ENCODE data around the gene MAF.

Gene MAF

DNA sequence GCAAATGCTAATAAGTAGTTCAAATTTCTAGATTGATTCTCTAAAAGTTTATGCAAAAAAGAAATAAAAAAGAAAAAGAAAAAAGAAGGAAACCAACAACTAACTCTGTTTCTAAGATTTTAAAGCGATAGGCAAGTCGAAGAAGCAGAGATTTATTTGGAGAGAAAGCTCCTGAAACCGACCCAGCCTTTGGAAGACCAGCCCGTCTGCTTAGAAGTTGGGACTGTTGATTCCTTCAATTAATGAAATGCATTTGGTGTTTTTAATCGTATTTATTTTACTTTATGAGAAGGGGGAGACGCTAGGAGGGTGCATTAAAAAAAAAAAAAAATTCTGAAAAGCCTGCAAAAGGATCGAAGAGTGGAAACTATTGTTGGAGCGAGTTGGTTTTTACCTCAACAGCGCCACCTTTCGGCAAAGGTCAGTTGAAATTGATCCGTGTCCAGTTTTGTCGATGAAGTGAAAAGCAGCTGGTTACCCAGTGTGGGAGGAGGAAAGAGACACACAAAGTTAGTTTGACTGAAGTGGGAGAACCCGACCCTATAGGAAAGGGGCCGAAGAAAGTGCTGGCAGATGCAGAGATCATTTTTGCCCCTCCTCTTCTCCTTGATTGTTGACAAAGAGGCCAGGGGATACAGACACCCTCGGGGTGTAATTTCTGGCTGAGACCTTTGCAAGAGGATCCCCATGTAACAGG lies 1.5 kb upstream of the MAF start:
- H3K36me3 Mint-ChIP-seq (ENCODE audit: low read depth), result no peaks in the 10 kb centered on the region
- H3K9me3 Mint-ChIP-seq, result no peaks in the 10 kb centered on the region
- H3K27ac Mint-ChIP-seq, result no peak overlapping the region
- ATAC-seq (peak; percentile 25), DNase-seq (peak; percentile 86)
- peaks cover 34% of the 10 kb centered on the region for H3K4me1 Mint-ChIP-seq
- peaks cover 58% of the 10 kb centered on the region for H3K27me3 Mint-ChIP-seq
- peak overlapping the region; percentile 83 for H3K4me3 Mint-ChIP-seq

DNA sequence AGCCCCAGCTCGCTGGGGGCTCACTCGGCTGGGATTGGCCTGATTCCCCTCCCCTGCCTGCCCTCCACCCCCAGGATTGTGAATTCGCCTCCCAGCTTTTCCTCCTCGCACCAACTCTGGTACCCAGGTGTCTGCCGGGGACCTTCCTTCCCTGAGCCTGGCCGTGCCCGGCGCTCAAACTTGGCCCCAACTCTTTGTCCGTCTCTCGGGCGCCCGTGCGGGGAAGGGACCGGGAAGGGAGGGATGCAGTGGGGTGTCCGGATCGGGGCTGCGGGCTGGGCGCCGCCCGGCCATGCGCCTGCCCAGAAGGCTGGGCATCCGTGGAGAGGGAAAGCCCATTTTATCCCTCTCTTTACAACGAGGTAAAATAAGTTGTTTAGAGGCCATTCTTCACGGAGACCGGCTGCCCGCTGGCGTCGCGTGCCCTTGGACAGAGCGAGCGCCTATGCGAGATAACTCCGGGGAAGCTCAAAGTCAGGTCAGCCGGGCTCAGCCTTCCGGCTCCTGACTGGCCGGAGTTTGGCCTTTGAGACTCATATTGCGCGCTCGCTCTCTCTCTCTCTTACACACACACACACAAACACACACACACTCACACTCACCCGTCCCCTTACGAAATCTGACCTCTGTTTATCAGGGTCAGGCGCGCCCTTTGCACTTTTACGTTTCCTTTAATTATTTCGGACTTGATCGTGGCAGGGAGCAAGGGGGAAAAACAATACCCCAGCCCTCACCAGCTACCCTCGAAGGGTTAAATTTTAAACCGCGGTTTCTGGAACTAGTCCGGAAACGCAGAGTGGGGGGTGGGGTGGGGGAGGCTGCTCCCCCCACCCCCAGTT lies 774 bp upstream of the MAF start:
- DNase-seq (peak; percentile 22), ATAC-seq (peak; percentile 2)
- Mint-ChIP-seq H3K27ac (peak overlapping the region; percentile 36), H3K9me3 (no peaks in the 10 kb centered on the region), H3K27me3 (peaks cover 58% of the 10 kb centered on the region), H3K36me3 (ENCODE audit: low read depth) (no peaks in the 10 kb centered on the region), H3K4me3 (peak overlapping the region; percentile 83), H3K4me1 (peaks cover 34% of the 10 kb centered on the region)

DNA sequence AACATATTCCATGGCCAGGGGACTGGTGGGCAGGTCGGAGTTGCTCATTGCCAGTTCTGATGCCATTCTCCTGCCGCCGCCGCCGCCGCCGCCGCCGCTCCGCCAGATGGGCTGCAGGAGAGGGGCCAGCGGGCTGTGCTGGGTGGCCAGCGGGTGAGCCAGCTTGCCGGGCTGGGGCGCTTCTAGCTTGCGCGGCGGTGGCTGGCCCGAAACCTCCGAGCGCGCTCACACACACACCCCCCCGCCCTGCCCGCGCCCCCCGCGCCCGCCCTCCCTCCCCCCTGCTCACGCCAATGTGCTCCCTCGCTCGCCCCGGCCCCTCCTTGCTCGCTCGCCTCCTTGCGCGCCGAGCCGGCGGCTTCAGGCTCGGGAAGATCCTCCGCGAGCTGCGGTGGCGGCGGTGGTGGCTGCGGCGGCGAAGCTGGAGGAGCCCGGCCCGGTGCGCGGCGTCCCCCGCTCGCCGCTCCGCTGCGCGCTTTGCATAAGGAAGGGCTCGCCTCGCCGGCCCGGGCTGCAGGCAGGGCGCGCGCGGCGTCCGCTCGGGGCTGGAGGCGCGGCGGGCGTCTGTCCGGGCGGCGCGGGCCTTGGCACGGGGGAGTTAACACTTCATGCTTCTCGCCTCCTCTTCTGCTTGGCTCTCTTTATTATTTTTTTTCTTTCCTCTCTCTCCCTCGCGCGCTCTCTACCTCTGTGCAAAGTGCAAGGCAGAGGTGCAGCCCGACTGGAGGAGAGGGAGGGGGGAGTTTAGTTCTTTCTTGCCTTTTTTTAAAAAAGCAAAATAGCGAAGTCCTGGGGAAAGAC lies 500 bp downstream of the MAF start:
- peaks cover 7% of the 10 kb centered on the region for H3K36me3 Mint-ChIP-seq (ENCODE audit: low read depth)
- peaks cover 60% of the 10 kb centered on the region for H3K27me3 Mint-ChIP-seq
- peak; percentile 35 for DNase-seq

DNA sequence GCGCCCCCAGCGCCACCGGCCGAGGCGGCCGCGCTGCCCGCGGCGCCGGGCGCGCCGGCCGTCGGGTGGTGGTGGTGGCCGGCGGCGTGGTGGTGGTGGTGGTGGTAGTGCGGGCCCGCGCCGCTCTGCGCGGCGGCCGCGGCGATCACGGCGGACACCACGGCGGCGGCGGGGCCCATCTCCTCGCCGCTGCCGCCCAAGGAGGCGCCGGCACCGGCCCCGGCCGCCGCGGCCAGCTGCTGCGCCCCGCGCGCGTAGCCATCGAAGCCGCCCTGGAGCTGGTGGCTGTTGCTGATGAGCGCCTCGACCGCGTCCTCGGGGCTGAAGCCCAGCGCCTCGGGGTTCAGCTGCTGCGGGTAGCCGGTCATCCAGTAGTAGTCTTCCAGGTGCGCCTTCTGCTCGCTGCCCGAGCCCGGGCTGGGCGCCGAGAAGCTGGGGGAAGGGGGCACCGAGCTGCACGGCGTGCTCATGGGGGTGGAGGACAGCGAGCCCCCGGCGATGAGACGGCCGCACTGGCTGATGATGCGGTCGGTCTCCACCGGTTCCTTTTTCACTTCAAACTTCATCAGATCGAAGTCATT lies 1.2 kb downstream of the MAF start:
- H3K4me3 Mint-ChIP-seq, result peak overlapping the region; percentile 82
- no peaks in the 10 kb centered on the region for H3K9me3 Mint-ChIP-seq
- H3K4me1 Mint-ChIP-seq, result peaks cover 37% of the 10 kb centered on the region
- ATAC-seq (no peak), DNase-seq (peak; percentile 31)
- peaks cover 7% of the 10 kb centered on the region for H3K36me3 Mint-ChIP-seq (ENCODE audit: low read depth)
- H3K27ac Mint-ChIP-seq, result no peak overlapping the region
- H3K27me3 Mint-ChIP-seq, result peaks cover 62% of the 10 kb centered on the region

More for the DNA sequence above, 500 bp downstream of the MAF start:
- Mint-ChIP-seq H3K4me1 (peaks cover 37% of the 10 kb centered on the region), H3K9me3 (no peaks in the 10 kb centered on the region), H3K27ac (peak overlapping the region; percentile 68), H3K4me3 (peak overlapping the region; percentile 83)
- ATAC-seq, result peak; percentile 16

DNA sequence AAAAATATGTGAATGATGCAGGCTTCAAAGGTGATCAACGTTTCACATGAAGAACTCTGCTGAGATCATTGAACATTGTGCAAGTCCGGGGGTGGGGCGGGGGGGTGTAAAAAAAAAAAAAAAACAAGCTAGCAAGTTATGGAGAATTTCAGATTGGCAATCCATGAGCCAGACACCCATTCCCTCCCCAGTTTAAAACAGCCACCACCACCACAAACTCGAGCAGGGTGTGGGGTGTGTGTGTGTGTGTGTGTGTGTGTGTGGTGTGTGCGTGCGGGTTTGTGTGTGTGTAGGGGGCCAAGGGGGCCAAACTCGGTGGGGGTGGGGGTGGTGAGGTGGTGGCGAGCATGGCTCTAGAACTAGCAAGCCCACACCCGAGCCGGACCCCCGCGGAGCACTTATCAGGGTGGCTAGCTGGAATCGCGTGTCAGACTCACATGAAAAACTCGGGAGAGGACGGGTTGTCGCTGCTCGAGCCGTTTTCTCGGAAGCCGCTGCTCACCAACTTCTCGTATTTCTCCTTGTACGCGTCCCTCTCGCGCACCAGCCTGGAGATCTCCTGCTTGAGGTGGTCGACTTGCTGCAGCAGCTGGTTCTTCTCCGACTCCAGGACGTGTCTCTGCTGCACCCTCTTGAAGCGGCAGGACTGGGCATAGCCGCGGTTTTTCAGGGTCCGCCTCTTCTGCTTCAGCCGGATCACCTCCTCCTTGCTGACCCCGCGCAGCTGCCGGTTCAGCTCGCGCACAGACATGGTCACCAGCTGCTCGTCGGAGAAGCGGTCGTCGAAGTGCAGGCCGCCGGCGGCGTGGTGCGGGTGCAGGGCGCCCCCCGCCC lies 2.0 kb downstream of the MAF start:
- Mint-ChIP-seq H3K36me3 (ENCODE audit: low read depth) (peaks cover 7% of the 10 kb centered on the region), H3K27ac (peak overlapping the region; percentile 54), H3K27me3 (peaks cover 55% of the 10 kb centered on the region), H3K4me1 (peaks cover 37% of the 10 kb centered on the region), H3K4me3 (peak overlapping the region; percentile 77), H3K9me3 (no peaks in the 10 kb centered on the region)
- ATAC-seq (no peak), DNase-seq (peak; percentile 35)

DNA sequence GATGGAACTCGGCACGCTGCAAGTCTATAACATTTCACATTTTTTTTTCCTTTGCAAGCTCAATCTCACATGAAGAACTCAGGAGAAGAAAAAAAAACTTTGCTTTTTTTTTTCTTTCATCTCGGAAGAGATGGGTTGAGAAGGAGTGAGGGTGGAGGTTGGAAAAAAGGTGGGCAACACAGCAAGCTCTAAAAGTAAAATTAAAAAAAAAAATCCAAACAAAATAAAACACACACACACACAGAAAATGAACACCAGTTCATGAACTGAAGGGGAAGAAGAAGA lies 2.5 kb downstream of the MAF start:
- DNase-seq (no peak), ATAC-seq (no peak)
- Mint-ChIP-seq H3K9me3 (no peaks in the 10 kb centered on the region), H3K4me3 (peak overlapping the region; percentile 77), H3K27me3 (peaks cover 54% of the 10 kb centered on the region), H3K27ac (peak overlapping the region; percentile 54), H3K4me1 (peaks cover 37% of the 10 kb centered on the region), H3K36me3 (ENCODE audit: low read depth) (peaks cover 10% of the 10 kb centered on the region)

DNA sequence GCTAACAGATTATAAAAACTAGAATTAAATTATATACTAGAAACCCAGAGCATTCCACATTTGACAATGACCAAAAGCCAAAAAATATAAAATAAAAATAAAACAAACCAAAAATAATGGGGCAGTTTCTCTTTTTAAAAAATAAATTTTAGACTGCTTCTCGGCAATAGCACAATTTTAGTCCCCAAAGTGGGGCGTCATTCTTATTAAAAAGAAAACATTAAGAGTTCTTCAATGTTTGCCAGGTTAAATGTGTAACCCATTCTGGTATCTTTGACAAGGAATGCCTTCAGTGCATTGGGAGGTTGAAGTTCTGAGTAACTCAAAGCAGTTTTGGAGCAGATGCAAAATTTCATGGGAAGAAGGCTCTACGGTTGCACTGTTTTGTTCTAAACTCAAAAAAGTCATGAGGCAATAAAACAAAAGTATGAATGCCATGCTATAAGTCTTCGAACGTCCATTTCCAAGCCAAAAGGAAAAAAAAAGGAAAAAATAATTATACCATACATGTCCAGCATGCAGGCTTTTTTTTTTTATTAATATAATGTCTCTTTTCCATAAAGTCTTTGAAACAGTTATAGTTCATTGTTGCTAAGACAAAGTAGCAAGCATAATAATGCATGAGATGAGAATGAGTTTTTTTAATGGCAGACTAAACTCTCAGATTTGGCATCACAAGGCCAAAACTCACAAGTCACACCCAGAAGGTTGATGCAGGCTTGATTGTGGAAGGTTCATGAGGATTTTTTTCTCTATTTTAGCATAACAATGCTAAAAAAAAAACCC lies 3.1 kb downstream of the MAF start:
- Mint-ChIP-seq H3K27me3 (peaks cover 54% of the 10 kb centered on the region), H3K4me1 (peaks cover 33% of the 10 kb centered on the region)

DNA sequence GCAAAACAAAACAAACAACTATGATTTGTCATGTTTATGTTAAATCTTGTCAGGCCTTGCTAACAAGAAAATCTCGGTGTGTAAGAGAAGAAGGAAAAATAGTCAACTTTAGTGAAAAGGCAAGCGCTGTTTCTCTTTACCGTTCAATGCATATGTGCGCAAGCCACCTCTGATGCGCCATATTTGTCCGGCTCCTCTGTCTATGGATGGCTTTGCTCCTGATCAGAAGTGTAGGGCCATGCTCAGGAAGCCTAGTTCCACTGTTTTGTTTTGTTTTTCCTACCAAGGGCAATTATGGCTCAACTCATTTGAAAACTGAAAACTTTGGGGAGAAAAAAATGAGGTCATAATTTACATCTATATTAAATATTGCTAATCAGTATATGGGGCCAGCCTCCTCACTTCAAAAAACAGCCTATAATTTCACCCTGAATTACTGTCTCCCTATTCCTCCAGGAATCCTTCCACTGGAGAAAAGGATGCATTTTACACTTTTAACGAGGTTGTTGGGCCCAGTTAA lies 4.5 kb downstream of the MAF start:
- ATAC-seq, result no peak
- Mint-ChIP-seq H3K36me3 (ENCODE audit: low read depth) (peaks cover 10% of the 10 kb centered on the region), H3K4me3 (peak overlapping the region; percentile 69), H3K27ac (peak overlapping the region; percentile 6), H3K9me3 (no peaks in the 10 kb centered on the region), H3K4me1 (peaks cover 20% of the 10 kb centered on the region), H3K27me3 (peaks cover 56% of the 10 kb centered on the region)
- DNase-seq, result no peak

More for the DNA sequence above, 3.1 kb downstream of the MAF start:
- no peak overlapping the region for H3K27ac Mint-ChIP-seq
- no peaks in the 10 kb centered on the region for H3K9me3 Mint-ChIP-seq
- H3K4me3 Mint-ChIP-seq, result peak overlapping the region; percentile 77
- no peak for ATAC-seq
- no peak for DNase-seq
- peaks cover 10% of the 10 kb centered on the region for H3K36me3 Mint-ChIP-seq (ENCODE audit: low read depth)

DNA sequence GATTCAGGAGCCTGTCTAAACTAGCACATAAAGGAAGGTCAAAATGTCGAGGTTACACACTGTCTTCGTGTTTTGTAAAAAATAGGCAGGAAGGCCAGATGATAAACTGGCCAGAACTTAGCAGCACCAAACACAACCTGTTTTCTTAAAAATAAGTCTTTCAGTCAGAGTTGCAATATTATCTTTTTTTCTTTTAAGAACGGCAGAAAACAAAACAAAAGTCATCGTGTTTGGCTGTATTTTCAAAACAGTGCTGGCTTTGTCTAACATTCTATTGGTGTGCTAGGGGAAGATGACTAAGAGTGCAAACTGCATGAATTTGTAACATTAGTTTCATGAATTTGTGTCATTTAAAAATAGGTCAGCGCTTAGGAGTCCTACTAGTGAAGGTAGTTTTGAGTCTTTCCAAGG lies 5.3 kb downstream of the MAF start:
- peak overlapping the region; percentile 69 for H3K4me3 Mint-ChIP-seq
- H3K27me3 Mint-ChIP-seq, result peaks cover 54% of the 10 kb centered on the region
- DNase-seq, result no peak
- H3K36me3 Mint-ChIP-seq (ENCODE audit: low read depth), result peaks cover 10% of the 10 kb centered on the region
- H3K4me1 Mint-ChIP-seq, result peaks cover 14% of the 10 kb centered on the region
- H3K9me3 Mint-ChIP-seq, result no peaks in the 10 kb centered on the region
- ATAC-seq, result no peak
- no peak overlapping the region for H3K27ac Mint-ChIP-seq

DNA sequence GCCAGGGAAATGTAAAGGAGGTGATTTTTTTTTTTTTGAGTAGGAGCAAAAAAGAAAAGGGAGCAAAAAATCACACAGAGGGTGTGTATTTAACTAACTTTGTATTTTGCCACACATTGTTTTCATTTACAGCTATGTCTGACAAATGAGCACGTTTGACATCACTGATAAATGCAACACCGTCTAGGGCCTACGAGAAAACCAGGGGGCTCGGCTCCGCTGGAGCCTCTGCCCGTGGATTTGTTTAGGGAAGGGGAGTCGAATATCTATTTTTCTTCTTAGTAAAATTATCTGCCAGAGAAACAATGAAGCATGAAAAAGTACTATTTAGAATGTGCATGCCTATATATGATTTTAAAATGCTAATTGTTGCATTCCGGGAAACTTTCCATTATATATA lies 6.8 kb downstream of the MAF start:
- no peak overlapping the region for H3K27ac Mint-ChIP-seq
- DNase-seq (no peak), ATAC-seq (no peak)
- peaks cover 10% of the 10 kb centered on the region for H3K36me3 Mint-ChIP-seq (ENCODE audit: low read depth)
- H3K4me1 Mint-ChIP-seq, result peaks cover 13% of the 10 kb centered on the region
- no peaks in the 10 kb centered on the region for H3K9me3 Mint-ChIP-seq
- H3K4me3 Mint-ChIP-seq, result no peak overlapping the region
- peaks cover 57% of the 10 kb centered on the region for H3K27me3 Mint-ChIP-seq

DNA sequence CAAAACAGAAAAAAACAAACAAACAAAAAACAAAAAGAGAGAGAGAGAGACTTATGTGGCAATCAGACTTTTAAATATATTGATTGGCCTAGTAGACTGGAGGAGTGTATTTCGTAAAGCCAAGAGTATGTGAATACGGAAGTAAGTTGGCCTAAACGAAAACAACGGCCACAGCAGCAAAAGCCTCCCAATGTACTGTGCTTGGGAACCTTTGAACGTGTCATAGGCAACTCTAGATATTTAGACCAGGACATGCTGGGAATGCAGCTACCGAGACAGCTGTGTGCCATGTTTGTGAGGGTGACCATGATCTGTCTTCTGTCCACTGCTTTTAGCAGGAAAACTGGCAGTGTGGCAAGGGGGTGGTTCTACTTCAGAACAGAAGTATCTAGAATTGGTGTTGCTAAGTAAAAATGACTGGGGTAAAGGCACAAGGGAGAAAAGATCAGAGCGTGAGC lies 7.4 kb downstream of the MAF start:
- ATAC-seq, result no peak
- no peak for DNase-seq
- no peaks in the 10 kb centered on the region for H3K9me3 Mint-ChIP-seq
- H3K36me3 Mint-ChIP-seq (ENCODE audit: low read depth), result peaks cover 10% of the 10 kb centered on the region
- peaks cover 55% of the 10 kb centered on the region for H3K27me3 Mint-ChIP-seq
- H3K4me3 Mint-ChIP-seq, result no peak overlapping the region
- H3K27ac Mint-ChIP-seq, result no peak overlapping the region
- peaks cover 10% of the 10 kb centered on the region for H3K4me1 Mint-ChIP-seq

DNA sequence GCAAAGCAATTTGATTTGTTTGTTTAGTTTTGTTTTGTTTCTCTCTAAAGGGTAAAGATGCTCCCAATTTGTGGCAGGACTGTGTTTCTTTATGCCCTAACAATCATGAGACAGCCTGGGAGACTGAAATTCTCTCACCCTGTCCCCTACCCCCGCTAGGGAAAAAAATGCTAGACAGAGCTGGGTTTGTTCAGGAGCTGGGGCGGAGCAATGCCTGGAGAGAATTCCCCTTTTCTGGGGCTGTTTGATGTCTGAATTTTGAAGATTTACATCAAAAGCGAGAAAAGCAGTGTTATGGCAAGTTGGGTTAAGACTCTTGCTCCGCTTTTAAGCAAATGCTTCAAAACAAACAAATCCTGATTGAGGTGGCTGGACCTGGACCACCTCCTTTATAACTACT lies 8.4 kb downstream of the MAF start:
- ATAC-seq (no peak), DNase-seq (no peak)
- Mint-ChIP-seq H3K27ac (no peak overlapping the region), H3K4me1 (peaks cover 10% of the 10 kb centered on the region), H3K9me3 (no peaks in the 10 kb centered on the region), H3K36me3 (ENCODE audit: low read depth) (peaks cover 10% of the 10 kb centered on the region), H3K4me3 (no peak overlapping the region), H3K27me3 (peaks cover 56% of the 10 kb centered on the region)

DNA sequence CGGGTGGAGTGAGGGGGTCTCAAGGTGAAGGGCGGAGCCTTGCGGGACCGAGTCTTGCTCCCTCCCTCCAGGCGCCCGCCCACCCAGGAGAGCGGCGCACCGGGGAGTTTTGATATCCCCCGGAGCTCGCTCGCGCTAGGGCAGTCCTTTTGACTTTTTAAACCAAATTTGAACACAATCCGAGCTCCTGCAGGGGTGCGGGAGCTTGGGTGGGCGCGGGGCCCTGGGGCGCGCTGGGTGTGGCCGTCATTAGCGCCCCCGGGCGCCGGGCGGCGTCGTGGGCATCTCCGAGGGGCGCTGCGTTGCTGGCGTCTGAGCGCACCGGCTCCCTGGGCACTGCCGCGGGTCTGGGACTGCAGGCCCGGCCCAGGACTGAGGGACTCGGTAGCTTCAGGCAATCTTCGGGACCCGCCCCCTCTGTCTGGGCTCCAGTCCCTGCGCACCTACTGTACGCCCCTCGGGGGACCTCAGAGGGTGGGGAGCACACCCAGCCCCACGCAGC lies 10.9 kb downstream of the MAF start:
- DNase-seq, result no peak
- ATAC-seq, result no peak
- peak overlapping the region; percentile 35 for H3K4me3 Mint-ChIP-seq
- H3K9me3 Mint-ChIP-seq, result no peaks in the 10 kb centered on the region
- no peak overlapping the region for H3K27ac Mint-ChIP-seq
- peaks cover 3% of the 10 kb centered on the region for H3K4me1 Mint-ChIP-seq
- H3K36me3 Mint-ChIP-seq (ENCODE audit: low read depth), result peaks cover 3% of the 10 kb centered on the region
- H3K27me3 Mint-ChIP-seq, result peaks cover 55% of the 10 kb centered on the region
